Peyer's patch (tissue), 4 donors: Measurements from ENCODE around the gene GXYLT2. TPM values are rescaled to one million over a fixed set of nuclear protein-coding genes. Genes with fewer than 3 reads are reported as not detected.
A peak's percentile ranks its signal among the peaks of the same experiment; 100 is the strongest.

Experiments
- DNase-seq, 3 donors: peaks; one replicate each; pipeline ENCODE4 v3.0.0-alpha.2; 2017 to 2019
- H3K27ac ChIP-seq, 4 donors: fragments of 200-600 bp; sonication (generic); one replicate each; pipeline ENCODE4 v1.5.1; 2016 to 2019
- H3K27me3 ChIP-seq, 2 donors: fragments of 200-600 bp; sonication (generic); one replicate each; pipeline ENCODE4 v1.5.1; 2019
- H3K36me3 ChIP-seq, 3 donors: fragments of 200-600 bp; sonication (generic); one replicate each; pipeline ENCODE4 v1.5.1; 2016 to 2019
- H3K4me1 ChIP-seq, 4 donors: fragments of 200-600 bp; sonication (generic); one replicate each; pipeline ENCODE4 v1.5.1; 2016 to 2019
- H3K4me3 ChIP-seq, 4 donors: fragments of 200-600 bp; sonication (generic); 1 replicate in 3 of 4; 2 replicates in 1 of 4; pipeline ENCODE4 v1.5.1; 2016 to 2019; ENCODE audit warnings: mild to moderate bottlenecking in 1 of 4
- H3K9me3 ChIP-seq, 4 donors: fragments of 200-600 bp; sonication (generic); one replicate each; pipeline ENCODE4 v1.5.1; 2016 to 2019; ENCODE audit warnings: mild to moderate bottlenecking in 1 of 4
- POLR2A ChIP-seq, 2 donors: fragments of 450-650 bp; IDR thresholded peaks; one replicate each; pipeline ENCODE4 v1.5.1; 2017; ENCODE audit warnings: antibody characterized with exemption in 2 of 2, mild to moderate bottlenecking in 2 of 2, moderate library complexity in 2 of 2
- total RNA-seq, 4 donors: library from RNA; depleted of rRNA; stranded (reverse); fragments of >200 nt; gene quantifications; one replicate each; pipeline ENCODE4 v1.1.0, GENCODE V29; 2016
- TF ChIP-seq, protein P1 (sequence below), 6 experiments: fragments of 450-650 bp in 4 of 6; fragments of 200-600 bp in 2 of 6; sonication (generic) in 1 of 6; IDR thresholded peaks; one replicate each; pipeline ENCODE4 v1.5.1; 2017 to 2019; ENCODE audit warnings: antibody characterized with exemption in 6 of 6, mild to moderate bottlenecking in 3 of 6, moderate library complexity in 1 of 6

GXYLT2 gene
- total RNA-seq, 4 donors from 2014 or later, result 1.1 to 38.0 (median 1.4) TPM

DNA sequence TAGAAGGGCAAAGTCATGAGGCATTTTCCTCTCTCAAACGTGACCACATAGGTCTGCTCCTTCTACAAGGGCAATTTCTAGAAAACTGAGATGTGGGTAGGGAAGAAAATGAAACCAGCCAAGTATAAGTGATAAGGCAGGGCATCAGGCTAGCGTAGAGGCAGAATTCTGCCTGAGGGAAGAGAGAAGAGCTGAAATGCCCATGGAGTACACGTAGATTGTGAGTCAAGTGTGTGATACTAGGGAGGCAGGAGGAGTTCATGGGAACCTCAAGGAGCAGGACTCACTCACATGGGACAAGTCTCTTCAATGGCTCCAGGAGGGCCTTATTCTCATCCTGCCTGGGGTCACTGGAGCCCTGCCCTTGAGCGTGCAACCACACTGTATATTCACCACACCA is 73.9 kb downstream of the GXYLT2 start:
- Histone ChIP-seq H3K9me3 (no peaks in the 10 kb centered on the region), H3K27ac (peak overlapping the region in 1 of 4 donors; percentile 39)
- DNase-seq, result no peak

DNA sequence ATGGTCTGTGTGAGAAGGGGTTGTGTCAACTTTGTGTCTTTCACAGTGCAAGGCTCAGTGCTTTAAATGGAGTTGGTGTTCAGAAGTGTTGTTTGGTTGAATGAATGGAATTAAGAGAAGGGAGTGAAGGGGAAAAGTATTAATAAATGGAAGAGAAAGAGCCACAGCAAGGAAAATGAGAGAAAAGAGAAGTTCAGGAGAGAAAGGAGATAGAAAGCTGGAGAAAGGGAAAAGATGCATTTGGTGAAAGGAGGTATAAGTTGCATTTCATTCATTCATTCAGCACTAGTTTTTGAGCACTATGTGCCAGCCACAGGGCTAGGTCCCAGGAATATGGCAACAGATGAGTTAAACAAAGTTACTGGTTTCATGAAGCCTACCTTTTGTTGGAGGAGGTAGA is 74.5 kb downstream of the GXYLT2 start:
- Histone ChIP-seq H3K27ac (no peak overlapping the region), H3K36me3 (no peaks in the 10 kb centered on the region), H3K9me3 (no peaks in the 10 kb centered on the region), H3K27me3 (no peaks in the 10 kb centered on the region), H3K4me3 (no peak overlapping the region), H3K4me1 (peaks cover 0 to 26% (median 1%) of the 10 kb centered on the region in 4 donors)
- TF ChIP-seq, protein P1, sequence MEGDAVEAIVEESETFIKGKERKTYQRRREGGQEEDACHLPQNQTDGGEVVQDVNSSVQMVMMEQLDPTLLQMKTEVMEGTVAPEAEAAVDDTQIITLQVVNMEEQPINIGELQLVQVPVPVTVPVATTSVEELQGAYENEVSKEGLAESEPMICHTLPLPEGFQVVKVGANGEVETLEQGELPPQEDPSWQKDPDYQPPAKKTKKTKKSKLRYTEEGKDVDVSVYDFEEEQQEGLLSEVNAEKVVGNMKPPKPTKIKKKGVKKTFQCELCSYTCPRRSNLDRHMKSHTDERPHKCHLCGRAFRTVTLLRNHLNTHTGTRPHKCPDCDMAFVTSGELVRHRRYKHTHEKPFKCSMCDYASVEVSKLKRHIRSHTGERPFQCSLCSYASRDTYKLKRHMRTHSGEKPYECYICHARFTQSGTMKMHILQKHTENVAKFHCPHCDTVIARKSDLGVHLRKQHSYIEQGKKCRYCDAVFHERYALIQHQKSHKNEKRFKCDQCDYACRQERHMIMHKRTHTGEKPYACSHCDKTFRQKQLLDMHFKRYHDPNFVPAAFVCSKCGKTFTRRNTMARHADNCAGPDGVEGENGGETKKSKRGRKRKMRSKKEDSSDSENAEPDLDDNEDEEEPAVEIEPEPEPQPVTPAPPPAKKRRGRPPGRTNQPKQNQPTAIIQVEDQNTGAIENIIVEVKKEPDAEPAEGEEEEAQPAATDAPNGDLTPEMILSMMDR (IDR thresholded peaks at IDR 0.05), result no peak
- no peak for TF ChIP-seq POLR2A (IDR thresholded peaks at IDR 0.05)
- DNase-seq, result no peak

More for the DNA sequence above, 73.9 kb downstream of the GXYLT2 start:
- Histone ChIP-seq H3K36me3 (no peaks in the 10 kb centered on the region), H3K4me1 (peaks cover 0 to 20% (median 1%) of the 10 kb centered on the region in 4 donors), H3K27me3 (no peaks in the 10 kb centered on the region), H3K4me3 (no peak overlapping the region)
- no peak for TF ChIP-seq POLR2A (IDR thresholded peaks at IDR 0.05)
- TF ChIP-seq, protein P1 (IDR thresholded peaks at IDR 0.05), result no peak

DNA sequence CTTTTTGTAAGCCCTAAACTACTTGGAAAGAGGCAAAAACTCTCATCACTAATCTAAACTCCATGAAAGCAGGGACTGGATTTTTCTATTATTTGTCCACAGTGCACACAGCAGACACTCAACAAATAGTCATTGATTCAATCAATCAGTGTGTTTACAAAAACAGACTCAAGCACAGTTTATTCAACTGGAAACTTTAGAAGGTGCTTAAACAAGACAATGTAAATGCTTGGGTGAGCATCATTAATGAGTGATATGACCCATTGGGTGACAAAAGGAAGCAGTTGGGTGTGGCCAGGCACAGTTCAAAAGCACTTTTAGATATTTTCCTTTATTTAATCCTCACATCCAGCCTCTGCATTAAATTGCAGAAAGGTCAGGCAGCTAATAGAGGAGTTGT is 76.8 kb downstream of the GXYLT2 start:
- H3K4me1 ChIP-seq, result peaks cover 0 to 26% (median 1%) of the 10 kb centered on the region in 4 donors
- TF ChIP-seq POLR2A (IDR thresholded peaks at IDR 0.05), result no peak
- TF ChIP-seq, protein P1 (IDR thresholded peaks at IDR 0.05), result no peak
- H3K9me3 ChIP-seq, result no peaks in the 10 kb centered on the region
- no peak overlapping the region for H3K27ac ChIP-seq
- DNase-seq, result no peak
- H3K36me3 ChIP-seq, result no peaks in the 10 kb centered on the region
- H3K4me3 ChIP-seq, result no peak overlapping the region
- no peaks in the 10 kb centered on the region for H3K27me3 ChIP-seq

DNA sequence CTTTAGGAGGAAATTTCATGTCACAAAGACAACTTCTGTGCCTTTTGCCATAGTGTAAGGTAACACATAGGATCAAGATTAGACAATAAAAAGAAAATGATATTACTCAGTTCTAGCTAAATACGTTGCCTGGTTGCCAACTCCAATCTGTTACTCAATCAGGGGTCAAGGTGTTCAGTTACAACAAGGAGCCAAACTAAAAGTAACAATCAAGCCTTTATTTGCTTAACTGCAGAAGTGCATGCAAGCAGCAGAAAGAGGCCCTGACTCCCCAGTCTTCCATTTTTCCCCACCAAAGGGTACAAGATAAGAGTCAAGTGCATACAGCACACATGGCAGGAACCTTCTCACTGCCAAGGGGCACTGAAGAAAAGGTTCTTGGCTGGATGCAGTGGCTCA is 80.4 kb downstream of the GXYLT2 start:
- no peaks in the 10 kb centered on the region for H3K27me3 ChIP-seq
- peak overlapping the region in 1 of 4 donors; percentile 21 for H3K27ac ChIP-seq
- no peaks in the 10 kb centered on the region for H3K36me3 ChIP-seq
- DNase-seq, result no peak
- H3K4me1 ChIP-seq, result peaks cover 0 to 7% (median 0%) of the 10 kb centered on the region in 4 donors
- TF ChIP-seq, protein P1 (IDR thresholded peaks at IDR 0.05), result no peak
- no peak for TF ChIP-seq POLR2A (IDR thresholded peaks at IDR 0.05)
- no peak overlapping the region for H3K4me3 ChIP-seq
- H3K9me3 ChIP-seq, result no peaks in the 10 kb centered on the region

DNA sequence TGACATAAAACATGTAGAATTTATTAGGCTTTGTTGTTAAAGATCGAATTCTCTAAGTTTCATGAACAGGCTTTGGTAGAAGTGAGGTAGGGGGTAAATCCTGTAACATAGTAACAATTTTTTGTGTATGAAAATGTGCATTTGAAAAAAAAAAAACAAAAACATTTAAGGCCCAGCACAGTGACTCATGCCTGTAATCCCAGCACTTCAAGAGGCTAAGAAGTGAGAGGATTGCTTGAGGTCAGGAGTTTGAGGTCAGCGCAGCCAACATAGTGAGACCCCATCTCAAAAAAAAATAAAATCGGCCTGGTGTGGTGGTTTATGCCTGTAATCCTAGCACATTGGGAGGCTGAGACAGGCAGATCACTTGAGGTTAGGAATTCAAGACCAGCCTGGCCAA is 81.9 kb downstream of the GXYLT2 start:
- Histone ChIP-seq H3K27me3 (no peaks in the 10 kb centered on the region), H3K36me3 (no peaks in the 10 kb centered on the region), H3K4me3 (no peak overlapping the region), H3K4me1 (peaks cover 0 to 7% (median 0%) of the 10 kb centered on the region in 4 donors), H3K27ac (no peak overlapping the region), H3K9me3 (no peaks in the 10 kb centered on the region)
- no peak for DNase-seq
- TF ChIP-seq POLR2A (IDR thresholded peaks at IDR 0.05), result no peak
- TF ChIP-seq, protein P1 (IDR thresholded peaks at IDR 0.05), result no peak

DNA sequence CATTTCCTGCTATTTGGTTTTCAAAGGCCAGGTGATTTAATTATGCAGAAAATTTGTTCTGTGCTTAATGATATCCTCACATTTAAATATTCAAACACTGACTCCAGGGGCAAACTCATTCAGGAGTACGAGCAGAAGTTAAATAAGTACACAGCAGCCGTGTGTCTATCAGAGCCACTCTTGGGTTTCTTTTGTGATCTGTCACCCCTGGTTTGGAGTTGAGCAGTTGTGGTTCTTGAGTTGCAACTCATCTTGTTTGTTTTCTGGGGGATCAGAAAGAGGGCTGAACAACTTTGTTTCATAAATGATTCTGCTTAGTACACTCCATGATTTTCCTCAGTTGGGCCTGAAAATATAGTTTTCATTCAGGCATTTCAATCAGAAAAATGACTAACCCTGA is 83.1 kb downstream of the GXYLT2 start:
- no peak overlapping the region for H3K27ac ChIP-seq
- H3K4me3 ChIP-seq, result no peak overlapping the region
- H3K27me3 ChIP-seq, result no peaks in the 10 kb centered on the region
- TF ChIP-seq, protein P1 (IDR thresholded peaks at IDR 0.05), result no peak
- TF ChIP-seq POLR2A (IDR thresholded peaks at IDR 0.05), result no peak
- no peaks in the 10 kb centered on the region for H3K9me3 ChIP-seq
- H3K4me1 ChIP-seq, result peaks cover 0 to 7% (median 0%) of the 10 kb centered on the region in 4 donors
- DNase-seq, result no peak
- H3K36me3 ChIP-seq, result no peaks in the 10 kb centered on the region
